Lung (tissue), 12 donors: ENCODE measurements around the gene COL13A1. TPM values are rescaled to one million over a fixed set of nuclear protein-coding genes. Genes with fewer than 3 reads are reported as not detected.

ENCODE experiments used
- ATAC-seq: fragments of 200-7000 bp; cut with Tn5 transposase; one replicate; pipeline ENCODE4 v1.9.1; 2020; ENCODE audit warnings: moderate number of reproducible peaks; ENCODE audit not compliant: insufficient read depth, low FRiP score
- DNase-seq, 3 donors: peaks; one replicate each; pipeline ENCODE4 v3.0.0-alpha.2; 2013 to 2017
- H3K27ac ChIP-seq, 2 donors: one replicate each; pipeline ENCODE4 v1.5.1; 2013; ENCODE audit warnings: mild to moderate bottlenecking in 2 of 2, moderate library complexity in 2 of 2, control low read depth in 1 of 2, inconsistent platforms in 1 of 2, low read depth in 1 of 2, low read length in 1 of 2
- H3K27me3 ChIP-seq, 3 donors: one replicate each; pipeline ENCODE4 v1.5.1; 2013; ENCODE audit warnings: low read length in 2 of 3; ENCODE audit not compliant: control insufficient read depth in 3 of 3, insufficient read depth in 3 of 3
- H3K36me3 ChIP-seq, 4 donors: one replicate each; pipeline ENCODE4 v1.5.1; 2013; ENCODE audit warnings: low read length in 4 of 4, mild to moderate bottlenecking in 1 of 4, moderate library complexity in 1 of 4; ENCODE audit not compliant: control insufficient read depth in 4 of 4, insufficient read depth in 4 of 4
- H3K4me1 ChIP-seq, 5 donors: one replicate each; pipeline ENCODE4 v1.5.1; 2013; ENCODE audit warnings: low read length in 5 of 5, mild to moderate bottlenecking in 2 of 5, moderate library complexity in 1 of 5; ENCODE audit not compliant: control insufficient read depth in 5 of 5, insufficient read depth in 5 of 5
- H3K4me3 ChIP-seq: one replicate; pipeline ENCODE4 v1.5.1; 2013; ENCODE audit warnings: mild to moderate bottlenecking, control low read depth, moderate library complexity
- H3K9ac ChIP-seq, 2 donors: one replicate each; pipeline ENCODE4 v1.5.1; 2013; ENCODE audit warnings: low read length in 2 of 2, control low read depth in 1 of 2; ENCODE audit not compliant: insufficient read depth in 1 of 2
- H3K9me3 ChIP-seq, 4 donors: one replicate each; pipeline ENCODE4 v1.5.1; 2013; ENCODE audit warnings: low read length in 3 of 4, mild to moderate bottlenecking in 1 of 4, moderate library complexity in 1 of 4; ENCODE audit not compliant: control insufficient read depth in 4 of 4, insufficient read depth in 3 of 4
- WGBS, 2 donors: extraction: QIAGEN DNeasy Blood & Tissue Kit; methylation state at CpG; one replicate each; pipeline ENCODE4 v1.1.7; 2013; 5-methylcytosine and 5-hydroxymethylcytosine counted together
- polyA plus RNA-seq, 2 donors: library from polyadenylated mRNA; stranded (reverse); fragments of 200-250 nt; gene quantifications; one replicate each; pipeline ENCODE4 v1.2.1, GENCODE V29; 2013
- total RNA-seq, 2 donors: library from RNA; depleted of rRNA in 1 of 2; stranded (reverse); fragments of >200 nt in 1 of 2; gene quantifications; one replicate each; pipeline ENCODE4 v1.2.1, GENCODE V29; 2014 to 2021
- TF ChIP-seq, protein P1 (sequence below): IDR thresholded peaks from 2 replicates; pipeline ENCODE4 v1.5.1; 2012; ENCODE audit warnings: mild to moderate bottlenecking; ENCODE audit errors: control extremely low read depth, extremely low read depth
- donor health status: control.
- donor health status: control.
- donor health status: Bipolar disorder and iron deficiency.
- donor health status: healthy.
- donor health status: DM: yes; HTN: yes; CAD: no.

The COL13A1 gene
- total and polyA plus RNA-seq, 4 donors: 2.7 to 42.1 (median 5.6) TPM

DNA sequence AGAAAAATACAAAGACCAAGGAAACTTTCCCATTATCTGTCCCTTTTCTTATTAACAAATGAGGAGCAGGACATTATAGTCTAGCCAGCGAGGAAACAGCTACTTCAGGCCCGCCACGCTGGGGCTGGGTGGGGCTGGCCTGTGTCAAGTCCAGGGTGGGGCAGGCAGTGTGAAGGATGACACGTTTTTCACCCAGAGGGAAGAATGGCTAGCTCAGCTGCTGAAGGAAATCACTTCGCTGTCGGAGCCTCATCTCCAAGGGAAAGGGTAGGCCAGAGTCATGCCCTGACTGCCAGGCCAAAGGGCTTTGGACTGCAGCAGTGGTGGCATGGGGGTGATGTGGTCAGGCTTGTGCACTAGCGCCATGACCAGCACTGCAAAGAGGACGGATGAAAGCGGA is 24.4 kb downstream of the COL13A1 start:
- 82 to 90% methylated on average over 9 of the region's 9 CpGs for WGBS, 2 donors
- H3K9ac ChIP-seq: no peak overlapping the region
- no peaks in the 10 kb centered on the region for H3K27me3 ChIP-seq
- H3K4me3 ChIP-seq: no peak overlapping the region
- H3K4me1 ChIP-seq: peaks cover 0 to 18% (median 7%) of the 10 kb centered on the region in 5 donors
- H3K27ac ChIP-seq: no peak overlapping the region
- TF ChIP-seq, protein P1, sequence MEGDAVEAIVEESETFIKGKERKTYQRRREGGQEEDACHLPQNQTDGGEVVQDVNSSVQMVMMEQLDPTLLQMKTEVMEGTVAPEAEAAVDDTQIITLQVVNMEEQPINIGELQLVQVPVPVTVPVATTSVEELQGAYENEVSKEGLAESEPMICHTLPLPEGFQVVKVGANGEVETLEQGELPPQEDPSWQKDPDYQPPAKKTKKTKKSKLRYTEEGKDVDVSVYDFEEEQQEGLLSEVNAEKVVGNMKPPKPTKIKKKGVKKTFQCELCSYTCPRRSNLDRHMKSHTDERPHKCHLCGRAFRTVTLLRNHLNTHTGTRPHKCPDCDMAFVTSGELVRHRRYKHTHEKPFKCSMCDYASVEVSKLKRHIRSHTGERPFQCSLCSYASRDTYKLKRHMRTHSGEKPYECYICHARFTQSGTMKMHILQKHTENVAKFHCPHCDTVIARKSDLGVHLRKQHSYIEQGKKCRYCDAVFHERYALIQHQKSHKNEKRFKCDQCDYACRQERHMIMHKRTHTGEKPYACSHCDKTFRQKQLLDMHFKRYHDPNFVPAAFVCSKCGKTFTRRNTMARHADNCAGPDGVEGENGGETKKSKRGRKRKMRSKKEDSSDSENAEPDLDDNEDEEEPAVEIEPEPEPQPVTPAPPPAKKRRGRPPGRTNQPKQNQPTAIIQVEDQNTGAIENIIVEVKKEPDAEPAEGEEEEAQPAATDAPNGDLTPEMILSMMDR: no peak
- no peaks in the 10 kb centered on the region for H3K9me3 ChIP-seq
- DNase-seq (no peak), ATAC-seq (no peak)
- peaks cover 0 to 8% (median 3%) of the 10 kb centered on the region in 4 donors for H3K36me3 ChIP-seq

DNA sequence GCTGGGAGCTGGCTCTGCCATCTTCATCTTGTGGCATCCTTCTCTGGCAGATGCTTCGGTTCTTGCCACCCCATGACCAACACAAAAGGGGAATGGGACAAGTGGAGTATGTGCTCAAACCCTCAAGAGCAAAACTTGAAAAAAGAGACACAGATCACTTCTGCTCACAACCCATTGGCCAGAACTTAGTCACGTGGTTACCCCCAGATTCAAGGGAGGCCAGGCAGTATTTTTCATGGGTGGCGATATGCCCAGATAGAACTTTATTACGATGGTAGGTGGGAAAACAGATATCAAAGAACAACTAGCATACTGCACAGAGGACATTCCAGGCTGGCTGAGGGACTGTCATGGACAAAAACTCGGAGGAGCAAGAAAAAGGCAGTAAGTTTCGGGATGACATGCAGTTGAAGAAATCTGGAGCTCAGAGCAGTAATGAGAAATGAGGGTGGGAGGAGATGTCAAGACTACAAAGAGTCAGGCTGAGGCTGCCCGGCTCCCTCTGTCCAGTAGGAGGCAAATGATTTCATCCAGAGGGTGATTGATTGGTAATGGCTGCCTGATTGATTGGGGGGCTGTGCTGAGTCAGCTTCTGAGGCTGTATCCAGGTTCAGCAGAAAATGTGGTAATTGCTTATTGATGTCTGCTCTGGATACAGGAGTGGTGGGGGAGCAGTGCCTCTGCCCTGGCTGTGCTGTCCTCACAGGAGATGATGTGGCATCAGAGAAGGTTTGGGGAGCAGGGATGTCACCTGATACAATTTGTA is 25.3 kb downstream of the COL13A1 start:
- H3K9ac ChIP-seq: no peak overlapping the region

DNA sequence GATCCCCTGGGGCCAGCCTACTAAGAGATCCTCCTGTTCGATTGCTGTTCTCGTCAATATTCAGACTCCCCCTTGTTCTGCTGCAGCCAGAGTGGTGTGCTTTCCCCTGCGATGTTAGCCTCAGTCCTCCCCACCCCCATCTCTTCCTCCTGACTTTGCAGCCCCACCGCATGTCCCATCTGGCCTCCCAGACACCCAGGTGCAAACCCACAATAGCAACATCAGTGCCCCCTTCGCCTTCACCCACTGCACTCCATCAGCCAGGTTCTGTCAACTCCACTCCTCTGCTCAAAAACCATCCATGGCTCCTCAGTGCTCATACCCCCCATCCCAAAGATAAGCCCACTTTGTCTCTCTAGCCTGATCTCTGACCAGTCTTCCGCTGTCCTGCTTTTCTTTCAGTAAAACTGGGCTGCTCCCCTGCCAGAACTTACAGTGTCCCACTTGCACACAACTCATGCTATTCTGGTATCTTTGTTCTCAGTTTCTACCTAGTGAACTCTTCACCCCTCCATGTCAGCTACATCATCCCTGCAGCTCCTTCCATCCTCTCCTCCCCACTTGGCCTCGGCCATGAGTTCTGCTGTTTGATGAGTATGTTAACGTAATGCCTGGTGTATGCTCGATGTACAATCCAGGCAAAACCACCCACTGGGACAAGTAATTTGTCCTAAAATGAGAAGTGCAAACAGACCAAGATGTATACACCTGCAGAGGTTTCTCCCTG is 26.6 kb downstream of the COL13A1 start:
- H3K27me3 ChIP-seq: no peaks in the 10 kb centered on the region
- no peaks in the 10 kb centered on the region for H3K9me3 ChIP-seq
- ATAC-seq (no peak), DNase-seq (no peak)
- H3K4me3 ChIP-seq: no peak overlapping the region
- no peak overlapping the region for H3K9ac ChIP-seq
- TF ChIP-seq, protein P1: no peak
- H3K36me3 ChIP-seq: peaks cover 0 to 5% (median 0%) of the 10 kb centered on the region in 4 donors
- H3K4me1 ChIP-seq: peaks cover 0 to 18% (median 7%) of the 10 kb centered on the region in 5 donors
- 78 to 80% methylated on average over 9 of the region's 9 CpGs for WGBS, 2 donors
- no peak overlapping the region for H3K27ac ChIP-seq

More for the DNA sequence above, 25.3 kb downstream of the COL13A1 start:
- TF ChIP-seq, protein P1: no peak
- WGBS, 2 donors: 86 to 93% methylated on average over 7 of the region's 7 CpGs
- Histone ChIP-seq H3K9me3 (no peaks in the 10 kb centered on the region), H3K4me1 (peaks cover 0 to 18% (median 7%) of the 10 kb centered on the region in 5 donors), H3K36me3 (peaks cover 0 to 8% (median 3%) of the 10 kb centered on the region in 4 donors), H3K27me3 (no peaks in the 10 kb centered on the region), H3K4me3 (no peak overlapping the region), H3K27ac (no peak overlapping the region)
- ATAC-seq (no peak), DNase-seq (no peak)
